GM19463 (cell line): ENCODE results near the gene SGSM1.

ENCODE experiments used
- ATAC-seq: cut with Tn5 transposase; IDR thresholded peaks from one replicate; pipeline ENCODE4 v1.9.1; 2021; ENCODE audit warnings: mild to moderate bottlenecking, moderate library complexity; ENCODE audit not compliant: unreplicated experiment

Gene SGSM1

GRCh38 chr22:24803064-24803542 is 2.9 kb upstream of the SGSM1 start:
- ATAC-seq, result no peak

- no peak for ATAC-seq
Observed at GRCh38 chr22:24806663-24807001, 621 bp downstream of the SGSM1 start.

GRCh38 chr22:24807284-24807950 is 1.4 kb downstream of the SGSM1 start:
- ATAC-seq, result no peak

- ATAC-seq, result no peak
Observed at GRCh38 chr22:24809331-24809730, 3.3 kb downstream of the SGSM1 start.

- ATAC-seq, result no peak
Observed at GRCh38 chr22:24810043-24810749, 4.2 kb downstream of the SGSM1 start.

DNA sequence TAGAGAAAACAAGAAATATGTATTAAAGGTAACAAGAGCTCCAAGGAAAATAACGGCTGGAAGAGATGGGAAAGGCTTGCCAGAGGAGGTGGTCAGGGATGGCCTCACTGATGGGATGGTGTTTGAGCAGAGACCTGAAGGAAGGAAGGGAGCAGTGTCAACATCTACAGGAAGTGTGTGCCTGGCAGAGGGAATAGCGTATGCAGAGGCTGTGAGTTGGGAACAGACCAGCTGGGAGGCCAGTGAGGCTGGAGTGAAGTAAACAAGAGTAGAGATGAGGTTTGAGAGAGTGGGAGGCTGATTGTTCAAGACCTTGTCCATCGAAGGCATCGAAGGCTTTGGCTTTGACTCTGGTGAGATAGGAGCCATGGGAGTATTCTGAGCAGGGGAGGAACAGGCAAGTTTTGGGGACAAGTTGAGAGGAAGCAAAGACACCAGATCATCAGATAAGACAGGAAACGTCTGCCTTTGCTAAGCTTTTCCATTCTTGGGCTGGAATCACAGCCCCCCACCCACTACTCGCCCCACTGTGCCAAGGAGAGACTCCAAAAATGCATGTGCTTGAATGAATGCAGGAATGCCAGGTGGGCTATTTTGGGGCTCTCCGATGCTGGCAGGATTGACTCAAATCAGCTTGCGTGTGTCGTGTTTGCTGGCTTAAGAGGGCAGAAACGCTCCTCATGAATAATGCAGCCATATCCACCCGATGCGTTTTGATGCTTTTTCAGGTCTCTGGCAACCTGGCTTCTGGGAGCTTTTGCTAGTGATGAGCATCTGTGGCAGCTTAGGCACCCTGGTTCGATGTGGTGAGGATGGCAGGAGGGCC is 7.2 kb downstream of the SGSM1 start:
- no peak for ATAC-seq

GRCh38 chr22:24813861-24814770 is 8.1 kb downstream of the SGSM1 start:
- no peak for ATAC-seq

DNA sequence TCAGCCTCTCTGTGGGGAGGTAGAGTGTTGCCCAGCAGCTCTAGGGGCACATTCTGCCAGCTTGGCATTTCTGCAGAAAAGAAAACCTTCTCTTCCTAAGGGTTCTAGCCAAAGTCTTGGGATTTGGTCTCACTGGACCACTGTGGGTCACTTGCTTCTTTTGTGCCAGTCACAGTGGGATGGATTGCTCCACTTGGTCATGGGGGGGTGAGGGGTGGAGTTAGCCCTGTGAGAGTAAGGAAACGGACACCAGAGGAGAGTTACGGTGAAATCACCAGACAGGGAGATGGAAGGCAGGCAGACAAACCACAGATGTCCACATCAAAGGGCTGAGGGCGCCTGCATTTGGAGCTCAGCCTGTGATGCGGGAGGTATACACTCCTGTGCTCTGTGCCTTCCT is 10.8 kb downstream of the SGSM1 start:
- no peak for ATAC-seq

- no peak for ATAC-seq
Observed at GRCh38 chr22:24819487-24819886, 13.5 kb downstream of the SGSM1 start.

DNA sequence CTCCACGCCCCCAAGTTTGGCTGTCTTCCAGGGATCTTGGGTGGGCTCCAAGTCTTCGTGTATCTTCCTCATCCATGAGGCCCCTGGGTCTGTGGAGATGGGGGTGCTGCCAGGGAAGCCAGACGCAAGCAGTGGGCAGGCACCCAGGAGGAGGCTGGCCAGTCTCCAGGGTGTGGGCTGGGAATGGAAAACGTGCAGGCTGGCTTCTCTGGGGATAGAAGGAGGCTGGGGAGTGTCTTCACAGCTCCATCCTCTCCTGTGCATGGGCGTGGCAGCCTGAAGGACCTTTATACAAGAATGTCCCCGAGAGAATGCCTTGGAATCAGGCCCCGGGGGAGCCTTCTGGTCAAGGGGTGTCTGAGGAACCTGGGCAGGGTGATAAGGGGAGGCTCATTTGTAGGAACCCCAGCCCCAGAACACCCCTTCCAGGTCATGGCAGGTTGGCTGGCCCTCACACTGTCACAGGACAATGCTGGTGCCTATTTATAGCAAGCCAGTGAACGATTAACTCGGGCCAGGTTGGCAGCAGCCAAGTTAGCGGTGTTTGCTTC is 14.0 kb downstream of the SGSM1 start:
- ATAC-seq, result no peak

DNA sequence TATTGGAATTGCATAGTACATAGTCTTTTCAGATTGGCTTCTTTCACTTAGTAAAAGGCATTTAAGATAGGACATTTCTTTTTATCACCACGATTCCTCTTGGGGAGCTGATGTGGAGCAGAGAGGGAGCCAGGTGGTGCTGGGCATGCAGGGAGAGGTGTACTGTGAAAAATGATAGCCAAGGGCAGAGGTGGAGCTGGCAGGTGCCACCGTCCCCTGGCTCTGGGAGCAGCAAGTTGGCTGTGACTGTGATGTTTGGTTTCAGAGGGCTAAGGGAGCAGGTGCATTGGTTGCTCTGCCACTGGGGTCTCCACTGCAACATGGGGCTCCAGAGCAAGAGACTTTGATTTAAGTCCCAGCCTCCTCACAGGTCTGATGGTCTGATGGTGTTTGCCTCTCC is 16.5 kb downstream of the SGSM1 start:
- no peak for ATAC-seq

DNA sequence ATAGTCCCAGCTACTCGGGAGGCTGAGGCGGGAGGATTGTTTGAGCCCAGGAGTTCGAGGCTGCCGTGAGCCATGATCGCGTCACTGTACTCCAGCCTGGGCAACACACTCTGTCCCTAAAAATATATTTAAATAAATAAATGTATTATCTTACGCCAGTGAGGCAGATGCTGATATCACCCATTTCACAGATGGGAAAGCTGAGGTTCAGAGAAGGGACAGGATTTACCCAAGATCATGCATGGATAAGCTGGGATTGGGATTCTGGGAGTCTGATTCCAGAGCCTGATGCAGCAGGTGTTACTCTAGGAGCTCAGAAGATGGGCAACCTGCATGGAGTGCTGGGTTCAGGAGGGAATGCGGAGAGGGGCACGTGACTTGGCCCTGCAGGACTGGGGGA is 17.8 kb downstream of the SGSM1 start:
- ATAC-seq, result no peak

- ATAC-seq, result no peak
Observed at GRCh38 chr22:24824250-24824649, 18.2 kb downstream of the SGSM1 start.

GRCh38 chr22:24824915-24825314 is 18.9 kb downstream of the SGSM1 start:
- no peak for ATAC-seq

GRCh38 chr22:24826710-24827285 is 20.8 kb downstream of the SGSM1 start:
- no peak for ATAC-seq

- no peak for ATAC-seq
Observed at GRCh38 chr22:24827296-24827695, 21.3 kb downstream of the SGSM1 start.

DNA sequence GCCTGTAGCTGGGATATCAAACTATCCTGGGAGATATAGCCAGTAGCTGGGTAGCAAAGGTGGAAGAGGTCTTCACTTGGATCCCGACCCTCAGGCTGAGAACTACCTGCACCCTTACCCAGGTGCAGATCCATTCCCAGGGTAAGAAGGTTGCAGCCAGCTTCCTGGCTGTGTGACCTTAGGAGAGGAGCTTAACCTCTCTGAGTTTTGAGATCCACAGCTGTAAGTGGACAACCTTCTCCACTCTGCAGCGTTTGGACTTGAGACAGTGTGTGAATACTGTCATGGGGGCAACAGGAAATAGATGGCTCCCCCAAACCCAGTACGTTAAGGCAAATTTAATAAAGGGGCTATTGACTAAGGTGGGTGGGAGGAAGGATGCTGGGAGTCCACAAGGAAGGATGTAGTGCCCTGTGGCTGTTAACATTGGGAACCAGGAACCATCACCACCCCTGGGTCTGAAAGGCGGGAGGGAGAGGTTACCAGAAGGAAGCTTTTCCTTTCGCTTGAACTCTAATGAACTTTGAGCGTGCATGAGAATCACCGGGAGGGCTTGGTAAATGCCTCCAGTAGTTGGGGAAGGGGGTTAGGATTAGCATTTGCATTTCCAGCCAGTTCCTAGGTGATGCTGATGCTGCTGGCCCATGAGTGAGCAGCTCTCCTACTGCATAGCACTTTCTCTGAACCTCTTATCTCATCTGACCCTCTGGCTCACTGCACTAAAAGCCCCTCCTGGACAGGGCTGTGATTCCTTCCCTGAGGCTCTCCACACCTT is 24.4 kb downstream of the SGSM1 start:
- ATAC-seq, result no peak

- no peak for ATAC-seq
Observed at GRCh38 chr22:24831687-24832086, 25.7 kb downstream of the SGSM1 start.

GRCh38 chr22:24833881-24834495 is 28.0 kb downstream of the SGSM1 start:
- ATAC-seq, result no peak
